Measurements from ENCODE around the gene SLC24A4. TPM values are rescaled to one million over a fixed set of nuclear protein-coding genes. Genes with fewer than 3 reads are reported as not detected.

SLC24A4 gene
- total RNA-seq, 1 donor from 2014 or later: not detected

GRCh38 chr14:92430686-92431085 lies 107.7 kb downstream of the SLC24A4 start:
- Mint-ChIP-seq H3K36me3 (ENCODE audit: unreplicated experiment) (peaks cover 2% of the 10 kb centered on the region), H3K27ac (ENCODE audit: unreplicated experiment) (no peak overlapping the region), H3K27me3 (ENCODE audit: unreplicated experiment) (no peaks in the 10 kb centered on the region), H3K9me3 (ENCODE audit: unreplicated experiment) (peaks cover 14% of the 10 kb centered on the region), H3K4me1 (ENCODE audit: unreplicated experiment) (peaks cover 13% of the 10 kb centered on the region), H3K4me3 (ENCODE audit: unreplicated experiment) (no peak overlapping the region)
- TF ChIP-seq CTCF (IDR thresholded peaks at IDR 0.05): no peak
- no peak for DNase-seq (ENCODE audit: extremely low spot score, unreplicated experiment)

- no peaks in the 10 kb centered on the region for H3K27me3 Mint-ChIP-seq (ENCODE audit: unreplicated experiment)
- peaks cover 14% of the 10 kb centered on the region for H3K9me3 Mint-ChIP-seq (ENCODE audit: unreplicated experiment)
- no peak overlapping the region for H3K4me3 Mint-ChIP-seq (ENCODE audit: unreplicated experiment)
- peaks cover 9% of the 10 kb centered on the region for H3K4me1 Mint-ChIP-seq (ENCODE audit: unreplicated experiment)
- H3K36me3 Mint-ChIP-seq (ENCODE audit: unreplicated experiment): peaks cover 2% of the 10 kb centered on the region
- DNase-seq (ENCODE audit: extremely low spot score, unreplicated experiment): no peak
- H3K27ac Mint-ChIP-seq (ENCODE audit: unreplicated experiment): no peak overlapping the region
- TF ChIP-seq CTCF (IDR thresholded peaks at IDR 0.05): no peak
These were observed 108.3 kb downstream of the SLC24A4 start for GRCh38 chr14:92431199-92431725.

GRCh38 chr14:92433407-92433806 lies 110.4 kb downstream of the SLC24A4 start:
- no peak for TF ChIP-seq CTCF (IDR thresholded peaks at IDR 0.05)
- no peak overlapping the region for H3K27ac Mint-ChIP-seq (ENCODE audit: unreplicated experiment)
- no peaks in the 10 kb centered on the region for H3K4me1 Mint-ChIP-seq (ENCODE audit: unreplicated experiment)
- no peak overlapping the region for H3K4me3 Mint-ChIP-seq (ENCODE audit: unreplicated experiment)
- H3K27me3 Mint-ChIP-seq (ENCODE audit: unreplicated experiment): peaks cover 5% of the 10 kb centered on the region
- H3K9me3 Mint-ChIP-seq (ENCODE audit: unreplicated experiment): peaks cover 10% of the 10 kb centered on the region
- peaks cover 2% of the 10 kb centered on the region for H3K36me3 Mint-ChIP-seq (ENCODE audit: unreplicated experiment)
- DNase-seq (ENCODE audit: extremely low spot score, unreplicated experiment): no peak

GRCh38 chr14:92435154-92435553 lies 112.2 kb downstream of the SLC24A4 start:
- H3K27me3 Mint-ChIP-seq (ENCODE audit: unreplicated experiment): peaks cover 5% of the 10 kb centered on the region
- H3K4me1 Mint-ChIP-seq (ENCODE audit: unreplicated experiment): no peaks in the 10 kb centered on the region
- TF ChIP-seq CTCF (IDR thresholded peaks at IDR 0.05): no peak
- peaks cover 2% of the 10 kb centered on the region for H3K36me3 Mint-ChIP-seq (ENCODE audit: unreplicated experiment)
- no peak overlapping the region for H3K27ac Mint-ChIP-seq (ENCODE audit: unreplicated experiment)
- H3K9me3 Mint-ChIP-seq (ENCODE audit: unreplicated experiment): peaks cover 8% of the 10 kb centered on the region
- DNase-seq (ENCODE audit: extremely low spot score, unreplicated experiment): no peak
- no peak overlapping the region for H3K4me3 Mint-ChIP-seq (ENCODE audit: unreplicated experiment)

- H3K9me3 Mint-ChIP-seq (ENCODE audit: unreplicated experiment): peaks cover 8% of the 10 kb centered on the region
- DNase-seq (ENCODE audit: extremely low spot score, unreplicated experiment): no peak
- no peak overlapping the region for H3K27ac Mint-ChIP-seq (ENCODE audit: unreplicated experiment)
- TF ChIP-seq CTCF (IDR thresholded peaks at IDR 0.05): no peak
- H3K4me1 Mint-ChIP-seq (ENCODE audit: unreplicated experiment): no peaks in the 10 kb centered on the region
- H3K36me3 Mint-ChIP-seq (ENCODE audit: unreplicated experiment): peaks cover 2% of the 10 kb centered on the region
- H3K4me3 Mint-ChIP-seq (ENCODE audit: unreplicated experiment): no peak overlapping the region
- peaks cover 5% of the 10 kb centered on the region for H3K27me3 Mint-ChIP-seq (ENCODE audit: unreplicated experiment)
These were observed 113.3 kb downstream of the SLC24A4 start for GRCh38 chr14:92436115-92436776.
